Smooth muscle cell (in vitro differentiated cells): ENCODE measurements around the gene PAX8. TPM values are rescaled to one million over a fixed set of nuclear protein-coding genes. Genes with fewer than 3 reads are reported as not detected.

ENCODE experiments used
- DNase-seq: peaks from one replicate; lab custom pipeline; 2025; ENCODE audit not compliant: unreplicated experiment; lab: John Stamatoyannopoulos, UW
- H2AFZ ChIP-seq: fragments of 200-600 bp; sonication (generic); 2 replicates; pipeline ENCODE4 v1.6.0; 2016; ENCODE audit warnings: antibody characterized with exemption, low read depth, mild to moderate bottlenecking
- H3F3A ChIP-seq: fragments of 200-600 bp; sonication (generic); 2 replicates; pipeline ENCODE4 v1.6.0; 2017; ENCODE audit warnings: antibody characterized with exemption, low read depth
- H3K27ac ChIP-seq: fragments of 200-600 bp; sonication (generic); 2 replicates; pipeline ENCODE4 v1.5.1; 2016; ENCODE audit warnings: low read depth, mild to moderate bottlenecking
- H3K27me3 ChIP-seq: fragments of 200-600 bp; sonication (generic); 2 replicates; pipeline ENCODE4 v1.6.1; 2016; ENCODE audit warnings: low read depth, mild to moderate bottlenecking
- H3K36me3 ChIP-seq: fragments of 200-600 bp; sonication (generic); 2 replicates; pipeline ENCODE4 v1.5.1; 2016; ENCODE audit warnings: low read depth
- H3K4me1 ChIP-seq: fragments of 200-600 bp; sonication (generic); 2 replicates; pipeline ENCODE4 v1.5.1; 2016; ENCODE audit warnings: low read depth
- H3K4me2 ChIP-seq: fragments of 200-600 bp; sonication (generic); 2 replicates; pipeline ENCODE4 v1.6.0; 2016; ENCODE audit warnings: mild to moderate bottlenecking
- H3K4me3 ChIP-seq: fragments of 200-600 bp; sonication (generic); 2 replicates; pipeline ENCODE4 v1.5.1; 2016; ENCODE audit warnings: mild to moderate bottlenecking
- H3K79me2 ChIP-seq: fragments of 200-600 bp; sonication (generic); 2 replicates; pipeline ENCODE4 v1.6.0; 2016; ENCODE audit warnings: low read depth, mild to moderate bottlenecking
- H3K9ac ChIP-seq: fragments of 200-600 bp; sonication (generic); 2 replicates; pipeline ENCODE4 v1.6.0; 2016; ENCODE audit warnings: low read depth
- H3K9me3 ChIP-seq: fragments of 200-600 bp; sonication (generic); replicated peaks from 2 replicates; pipeline ENCODE4 v1.5.1; 2016; ENCODE audit warnings: low read depth
- H4K20me1 ChIP-seq: fragments of 200-600 bp; sonication (generic); 2 replicates; pipeline ENCODE4 v1.6.0; 2016; ENCODE audit warnings: low read depth
- WGBS: methylation state at CpG from one replicate; pipeline ENCODE4 v1.1.7; 2016; ENCODE audit warnings: low lambda C conversion rate; 5-methylcytosine and 5-hydroxymethylcytosine counted together
- polyA plus RNA-seq: library from polyadenylated mRNA; unstranded; fragments of >200 nt; fragmentation: Nextera tagmentation; extraction: Ambion mirVana; gene quantifications from 2 replicates; pipeline ENCODE4 v1.2.1, GENCODE V29; 2016
- total RNA-seq: library from RNA; depleted of rRNA; stranded (reverse); fragments of >200 nt; gene quantifications from 2 replicates; pipeline ENCODE4 v1.2.3, GENCODE V29; 2014
- TF ChIP-seq, protein P1 (sequence below): fragments of 200-600 bp; sonication (generic); IDR thresholded peaks from 2 replicates; pipeline ENCODE4 v1.5.1; 2017; ENCODE audit warnings: borderline replicate concordance, mild to moderate bottlenecking, antibody characterized with exemption; ENCODE audit not compliant: insufficient read depth, poor library complexity, severe bottlenecking

Gene PAX8
- total and polyA plus RNA-seq, 2 experiments from 2014 or later: not detected

DNA sequence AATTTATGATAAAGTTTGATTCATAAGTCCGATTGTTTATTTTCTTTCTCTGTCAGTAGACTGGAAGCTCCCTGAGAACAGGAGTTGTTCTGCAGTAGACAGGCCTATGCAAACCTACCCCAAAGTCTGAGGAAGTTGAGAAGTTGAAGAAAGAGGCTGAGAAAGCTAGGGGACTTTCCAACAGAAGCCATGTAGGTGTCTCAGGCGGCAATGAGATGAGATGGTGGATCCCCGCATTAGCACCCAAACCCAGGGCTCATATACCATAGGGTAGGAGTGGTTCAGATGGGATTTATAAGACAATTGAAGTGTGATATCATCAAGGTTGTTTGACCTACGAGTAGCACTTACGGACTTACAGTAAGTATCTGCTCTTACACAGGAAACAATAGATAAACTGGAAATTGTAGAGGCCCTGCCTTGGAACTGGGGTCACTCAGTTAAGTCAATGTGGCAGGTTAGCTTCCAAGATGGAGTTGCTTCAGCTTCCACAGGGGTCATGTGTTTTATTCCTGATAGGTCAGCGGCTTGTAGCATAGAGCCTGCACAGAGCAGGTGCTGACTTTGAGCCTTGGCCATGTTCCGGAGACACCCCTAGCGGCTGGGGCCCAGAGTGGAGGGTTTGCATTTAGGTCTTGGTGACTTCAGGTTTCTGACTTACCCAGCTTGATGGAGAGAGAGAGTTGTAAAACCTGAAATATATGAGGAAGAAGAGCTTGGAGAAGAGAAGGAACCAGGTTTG, 107.2 kb downstream of the PAX8 start:
- no peaks in the 10 kb centered on the region for H3K27me3 ChIP-seq
- H4K20me1 ChIP-seq: no peaks in the 10 kb centered on the region
- no peaks in the 10 kb centered on the region for H3K4me1 ChIP-seq
- DNase-seq: no peak
- TF ChIP-seq, protein P1, sequence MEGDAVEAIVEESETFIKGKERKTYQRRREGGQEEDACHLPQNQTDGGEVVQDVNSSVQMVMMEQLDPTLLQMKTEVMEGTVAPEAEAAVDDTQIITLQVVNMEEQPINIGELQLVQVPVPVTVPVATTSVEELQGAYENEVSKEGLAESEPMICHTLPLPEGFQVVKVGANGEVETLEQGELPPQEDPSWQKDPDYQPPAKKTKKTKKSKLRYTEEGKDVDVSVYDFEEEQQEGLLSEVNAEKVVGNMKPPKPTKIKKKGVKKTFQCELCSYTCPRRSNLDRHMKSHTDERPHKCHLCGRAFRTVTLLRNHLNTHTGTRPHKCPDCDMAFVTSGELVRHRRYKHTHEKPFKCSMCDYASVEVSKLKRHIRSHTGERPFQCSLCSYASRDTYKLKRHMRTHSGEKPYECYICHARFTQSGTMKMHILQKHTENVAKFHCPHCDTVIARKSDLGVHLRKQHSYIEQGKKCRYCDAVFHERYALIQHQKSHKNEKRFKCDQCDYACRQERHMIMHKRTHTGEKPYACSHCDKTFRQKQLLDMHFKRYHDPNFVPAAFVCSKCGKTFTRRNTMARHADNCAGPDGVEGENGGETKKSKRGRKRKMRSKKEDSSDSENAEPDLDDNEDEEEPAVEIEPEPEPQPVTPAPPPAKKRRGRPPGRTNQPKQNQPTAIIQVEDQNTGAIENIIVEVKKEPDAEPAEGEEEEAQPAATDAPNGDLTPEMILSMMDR: no peak
- no peak overlapping the region for H2AFZ ChIP-seq
- H3K4me3 ChIP-seq: no peak overlapping the region
- H3K79me2 ChIP-seq: no peaks in the 10 kb centered on the region
- no peaks in the 10 kb centered on the region for H3F3A ChIP-seq
- H3K27ac ChIP-seq: no peak overlapping the region
- H3K4me2 ChIP-seq: no peak overlapping the region
- WGBS: 96% methylated on average over 8 of the region's 8 CpGs
- H3K9ac ChIP-seq: no peak overlapping the region
- no peaks in the 10 kb centered on the region for H3K9me3 ChIP-seq
- no peaks in the 10 kb centered on the region for H3K36me3 ChIP-seq

DNA sequence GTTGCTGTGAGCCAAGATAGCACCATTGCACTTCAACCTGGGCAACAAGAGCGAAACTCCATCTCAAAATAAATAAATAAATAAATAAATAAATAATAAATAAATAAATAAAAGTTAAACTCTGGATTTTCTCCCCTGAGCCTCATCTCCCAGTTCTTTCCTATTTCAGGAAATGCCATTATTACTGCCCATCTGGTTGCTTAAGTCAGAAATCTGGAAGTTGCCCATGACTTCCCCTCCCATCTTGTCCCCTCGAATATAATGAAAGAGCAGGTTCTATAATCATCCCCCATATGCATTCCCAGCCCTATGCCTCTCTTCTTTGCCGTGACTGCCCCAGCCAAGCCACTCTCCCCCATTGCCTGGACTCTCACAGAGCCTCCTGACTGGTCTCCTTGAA, 109.1 kb downstream of the PAX8 start:
- Histone ChIP-seq H3K4me2 (no peak overlapping the region), H3K4me3 (no peak overlapping the region), H4K20me1 (no peaks in the 10 kb centered on the region), H3K36me3 (no peaks in the 10 kb centered on the region), H2AFZ (no peak overlapping the region), H3K27me3 (no peaks in the 10 kb centered on the region), H3K4me1 (no peaks in the 10 kb centered on the region), H3K79me2 (no peaks in the 10 kb centered on the region), H3K27ac (no peak overlapping the region), H3K9me3 (no peaks in the 10 kb centered on the region), H3F3A (no peaks in the 10 kb centered on the region), H3K9ac (no peak overlapping the region)
- 95% methylated on average over 3 of the region's 3 CpGs for WGBS
- TF ChIP-seq, protein P1: no peak
- DNase-seq: no peak

DNA sequence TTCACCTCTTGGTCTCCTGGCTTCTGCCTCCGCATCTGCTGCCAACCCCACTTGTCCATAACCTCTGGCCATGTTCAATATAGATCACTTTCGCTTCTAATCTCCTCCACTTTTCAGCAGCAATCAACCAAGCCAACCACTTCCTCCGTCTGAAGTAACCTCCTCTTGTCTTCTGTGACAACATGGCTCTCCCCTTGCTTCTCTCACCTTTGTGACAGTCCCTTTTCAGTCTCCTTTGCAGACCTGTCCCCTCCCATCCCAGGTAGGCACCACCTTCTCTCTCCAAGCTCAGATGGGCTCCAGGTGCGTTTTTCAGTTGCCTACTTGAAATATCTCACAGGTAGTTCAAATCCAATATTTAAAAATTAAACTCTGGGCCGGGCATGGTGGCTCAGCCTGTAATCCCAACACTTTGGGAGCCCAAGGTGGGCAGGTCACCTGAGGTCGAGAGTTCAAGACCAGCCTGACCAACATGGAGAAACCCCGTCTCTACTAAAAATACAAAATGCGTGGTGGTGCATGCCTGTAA, 109.7 kb downstream of the PAX8 start:
- Histone ChIP-seq H3K27me3 (no peaks in the 10 kb centered on the region), H3K36me3 (no peaks in the 10 kb centered on the region), H3F3A (no peaks in the 10 kb centered on the region), H3K4me1 (no peaks in the 10 kb centered on the region), H3K79me2 (no peaks in the 10 kb centered on the region), H4K20me1 (no peaks in the 10 kb centered on the region), H3K9me3 (no peaks in the 10 kb centered on the region), H3K27ac (no peak overlapping the region), H2AFZ (no peak overlapping the region), H3K9ac (no peak overlapping the region), H3K4me2 (no peak overlapping the region), H3K4me3 (no peak overlapping the region)
- WGBS: 99% methylated on average over 8 of the region's 8 CpGs
- TF ChIP-seq, protein P1: no peak
- no peak for DNase-seq

DNA sequence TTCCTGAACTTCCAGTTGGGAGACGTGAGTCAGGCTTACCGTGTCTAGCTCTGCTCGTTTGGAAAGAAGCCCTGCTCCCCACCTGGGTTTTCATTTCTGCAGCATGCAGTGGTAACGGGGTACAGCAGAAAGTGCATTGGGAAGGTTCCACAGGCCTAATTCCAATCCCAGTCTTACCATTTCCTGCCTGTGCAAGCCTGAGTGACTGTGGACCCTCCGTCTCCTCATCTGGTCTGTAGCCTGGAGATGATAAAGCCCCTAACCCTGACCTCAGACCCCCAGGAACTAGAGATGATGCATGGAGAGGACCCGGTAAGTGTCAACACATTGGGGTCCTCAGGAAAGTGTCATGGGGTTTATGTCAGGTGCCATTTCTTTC, 110.8 kb downstream of the PAX8 start:
- no peaks in the 10 kb centered on the region for H3K9me3 ChIP-seq
- TF ChIP-seq, protein P1: no peak
- no peak overlapping the region for H2AFZ ChIP-seq
- 92% methylated on average over 6 of the region's 6 CpGs for WGBS
- no peaks in the 10 kb centered on the region for H3K79me2 ChIP-seq
- no peaks in the 10 kb centered on the region for H3K36me3 ChIP-seq
- H4K20me1 ChIP-seq: no peaks in the 10 kb centered on the region
- no peak overlapping the region for H3K27ac ChIP-seq
- DNase-seq: no peak
- no peaks in the 10 kb centered on the region for H3K27me3 ChIP-seq
- no peak overlapping the region for H3K4me2 ChIP-seq
- H3K4me3 ChIP-seq: no peak overlapping the region
- H3K4me1 ChIP-seq: no peaks in the 10 kb centered on the region
- no peaks in the 10 kb centered on the region for H3F3A ChIP-seq
- no peak overlapping the region for H3K9ac ChIP-seq
